ENCODE measurements around the gene KITLG.
"Not testable (repeated sequence)": the region's sequence is repeated elsewhere in the genome, so short reads cannot be mapped to it uniquely, and the experiment has no call there.

The KITLG gene

GRCh38 chr12:88580051-88580871 is at the start of gene KITLG:
KITLG (minus strand) TSS chr12:88580471; CDS start chr12:88580278, 193 bp downstream.
- DNase-seq (ENCODE audit: low read depth) = no peak

- DNase-seq (ENCODE audit: low read depth) = no peak
Observed at GRCh38 chr12:88628856-88629509, 48.7 kb upstream of the KITLG start.

- DNase-seq (ENCODE audit: low read depth) = not testable (repeated sequence)
Observed at GRCh38 chr12:88628035-88628434, 47.8 kb upstream of the KITLG start.

GRCh38 chr12:88627501-88627900 is 47.2 kb upstream of the KITLG start:
- no peak for DNase-seq (ENCODE audit: low read depth)

- no peak for DNase-seq (ENCODE audit: low read depth)
Observed at GRCh38 chr12:88625356-88625755, 45.1 kb upstream of the KITLG start.

GRCh38 chr12:88624911-88625310 is 44.6 kb upstream of the KITLG start:
- DNase-seq (ENCODE audit: low read depth) = no peak

- no peak for DNase-seq (ENCODE audit: low read depth)
Observed at GRCh38 chr12:88623777-88624548, 43.7 kb upstream of the KITLG start.

- no peak for DNase-seq (ENCODE audit: low read depth)
Observed at GRCh38 chr12:88617352-88617751, 37.1 kb upstream of the KITLG start.

GRCh38 chr12:88615490-88615889 is 35.2 kb upstream of the KITLG start:
- DNase-seq (ENCODE audit: low read depth) = no peak

- no peak for DNase-seq (ENCODE audit: low read depth)
Observed at GRCh38 chr12:88604646-88605045, 24.4 kb upstream of the KITLG start.

GRCh38 chr12:88600272-88600671 is 20.0 kb upstream of the KITLG start:
- DNase-seq (ENCODE audit: low read depth) = no peak

GRCh38 chr12:88597365-88597764 is 17.1 kb upstream of the KITLG start:
- no peak for DNase-seq (ENCODE audit: low read depth)

GRCh38 chr12:88595697-88596096 is 15.4 kb upstream of the KITLG start:
- DNase-seq (ENCODE audit: low read depth) = no peak

GRCh38 chr12:88594780-88595179 is 14.5 kb upstream of the KITLG start:
- no peak for DNase-seq (ENCODE audit: low read depth)

- no peak for DNase-seq (ENCODE audit: low read depth)
Observed at GRCh38 chr12:88591343-88591742, 11.1 kb upstream of the KITLG start.

- DNase-seq (ENCODE audit: low read depth) = no peak
Observed at GRCh38 chr12:88590851-88591250, 10.6 kb upstream of the KITLG start.

- DNase-seq (ENCODE audit: low read depth) = no peak
Observed at GRCh38 chr12:88585077-88585476, 4.8 kb upstream of the KITLG start.

GRCh38 chr12:88579601-88580050 is 645 bp downstream of the KITLG start:
- no peak for DNase-seq (ENCODE audit: low read depth)

- no peak for DNase-seq (ENCODE audit: low read depth)
Observed at GRCh38 chr12:88579161-88579517, 1.1 kb downstream of the KITLG start.

GRCh38 chr12:88578276-88579160 is 1.8 kb downstream of the KITLG start:
- no peak for DNase-seq (ENCODE audit: low read depth)

GRCh38 chr12:88577537-88577936 is 2.7 kb downstream of the KITLG start:
- no peak for DNase-seq (ENCODE audit: low read depth)

GRCh38 chr12:88576866-88577265 is 3.4 kb downstream of the KITLG start:
- DNase-seq (ENCODE audit: low read depth) = no peak
